Measurements from ENCODE around the gene NEU3.
A peak's percentile ranks its signal among the peaks of the same experiment; 100 is the strongest.
"Not testable (repeated sequence)": the region's sequence is repeated elsewhere in the genome, so short reads cannot be mapped to it uniquely, and the experiment has no call there.

The NEU3 gene

DNA sequence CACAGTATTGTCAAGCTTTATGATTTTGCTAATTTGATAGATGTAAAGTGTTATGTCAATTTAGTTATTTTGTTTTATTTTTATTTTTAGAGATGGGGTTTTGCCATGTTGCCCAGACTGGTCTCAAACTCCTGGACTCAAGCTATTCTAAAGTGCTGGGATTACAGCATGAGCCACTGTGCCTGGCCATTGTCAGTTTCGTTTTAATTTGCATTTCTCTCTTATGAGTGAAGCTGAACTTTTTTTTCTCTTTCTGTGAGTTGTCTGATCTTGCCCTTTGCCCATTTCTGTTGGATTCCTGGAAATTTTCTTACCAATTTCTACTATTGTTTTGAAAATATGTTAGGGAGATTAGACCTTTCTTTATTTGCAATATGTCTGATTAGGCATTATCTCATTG is 15.5 kb downstream of the NEU3 start:
- H3K4me3 ChIP-seq (ENCODE audit: low read length) = no peak overlapping the region
- TF ChIP-seq, protein P1, sequence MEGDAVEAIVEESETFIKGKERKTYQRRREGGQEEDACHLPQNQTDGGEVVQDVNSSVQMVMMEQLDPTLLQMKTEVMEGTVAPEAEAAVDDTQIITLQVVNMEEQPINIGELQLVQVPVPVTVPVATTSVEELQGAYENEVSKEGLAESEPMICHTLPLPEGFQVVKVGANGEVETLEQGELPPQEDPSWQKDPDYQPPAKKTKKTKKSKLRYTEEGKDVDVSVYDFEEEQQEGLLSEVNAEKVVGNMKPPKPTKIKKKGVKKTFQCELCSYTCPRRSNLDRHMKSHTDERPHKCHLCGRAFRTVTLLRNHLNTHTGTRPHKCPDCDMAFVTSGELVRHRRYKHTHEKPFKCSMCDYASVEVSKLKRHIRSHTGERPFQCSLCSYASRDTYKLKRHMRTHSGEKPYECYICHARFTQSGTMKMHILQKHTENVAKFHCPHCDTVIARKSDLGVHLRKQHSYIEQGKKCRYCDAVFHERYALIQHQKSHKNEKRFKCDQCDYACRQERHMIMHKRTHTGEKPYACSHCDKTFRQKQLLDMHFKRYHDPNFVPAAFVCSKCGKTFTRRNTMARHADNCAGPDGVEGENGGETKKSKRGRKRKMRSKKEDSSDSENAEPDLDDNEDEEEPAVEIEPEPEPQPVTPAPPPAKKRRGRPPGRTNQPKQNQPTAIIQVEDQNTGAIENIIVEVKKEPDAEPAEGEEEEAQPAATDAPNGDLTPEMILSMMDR (conservative IDR thresholded peaks at IDR 0.05; ENCODE audit: low read length) = no peak

DNA sequence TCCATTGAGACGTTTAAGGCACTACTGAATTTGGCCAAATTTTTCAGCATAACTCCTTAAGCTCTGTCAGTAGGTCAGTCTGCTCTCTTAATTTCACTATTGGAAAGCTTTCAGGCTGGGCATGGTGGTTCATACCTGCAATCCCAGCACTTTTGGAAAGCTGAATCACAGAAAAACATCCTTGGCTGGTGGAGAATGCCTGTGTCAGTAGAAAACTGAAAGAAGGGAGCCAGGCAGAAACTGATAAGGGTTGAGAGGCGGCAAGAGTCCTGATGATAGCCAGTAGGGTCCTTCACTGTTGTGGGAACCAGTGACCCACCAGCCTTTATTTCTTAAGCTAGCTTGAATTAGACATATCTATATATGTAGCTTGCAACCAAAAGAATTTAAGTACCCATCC is 22.6 kb downstream of the NEU3 start:
- TF ChIP-seq, protein P1 (conservative IDR thresholded peaks at IDR 0.05; ENCODE audit: low read length) = no peak
- no peak overlapping the region for H3K4me3 ChIP-seq (ENCODE audit: low read length)

More for the DNA sequence above, 15.5 kb downstream of the NEU3 start:
- no peak for DNase-seq (ENCODE audit: low read depth)

DNA sequence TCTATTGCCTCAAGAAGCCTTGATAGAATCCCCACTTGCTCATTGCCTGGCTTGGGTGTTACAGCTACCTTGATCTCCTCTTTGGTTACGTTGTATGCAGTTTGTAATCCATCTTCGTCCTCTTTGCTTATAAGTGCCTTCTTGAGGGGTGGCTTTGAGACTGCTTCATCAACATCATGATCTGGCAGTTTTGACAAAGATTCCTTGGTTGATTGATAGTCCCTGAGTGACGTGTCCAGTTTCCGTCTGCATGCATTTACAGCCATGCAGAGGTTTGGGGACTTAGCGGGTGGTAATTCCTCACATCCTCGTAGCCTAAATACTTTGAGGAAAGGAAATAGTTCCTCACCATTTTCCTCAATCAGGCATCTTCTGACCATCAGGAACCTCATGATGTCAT is 23.1 kb downstream of the NEU3 start:
- H3K4me3 ChIP-seq (ENCODE audit: low read length) = no peak overlapping the region
- TF ChIP-seq, protein P1 (conservative IDR thresholded peaks at IDR 0.05; ENCODE audit: low read length) = no peak
- no peak for DNase-seq (ENCODE audit: low read depth)

More for the DNA sequence above, 22.6 kb downstream of the NEU3 start:
- no peak for DNase-seq (ENCODE audit: low read depth)

DNA sequence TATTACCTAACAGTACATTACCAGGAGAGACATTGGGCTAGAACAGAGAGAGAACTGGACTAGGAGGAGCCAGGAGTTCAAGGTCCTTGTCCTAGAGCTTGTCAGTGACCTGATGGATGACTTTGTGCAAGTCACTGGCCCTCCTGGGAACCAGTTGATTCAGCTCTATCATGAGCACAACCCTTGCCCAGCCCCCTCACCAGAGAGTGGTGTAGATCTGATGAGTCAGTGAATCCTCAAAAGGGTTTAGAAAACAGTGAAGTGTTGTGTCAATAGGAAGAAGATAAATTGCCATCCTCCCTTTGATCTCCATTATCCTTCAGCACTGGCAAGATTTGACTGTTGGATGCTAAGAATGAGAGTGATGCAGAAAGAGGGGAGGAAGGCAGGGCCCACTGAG is 24.3 kb downstream of the NEU3 start:
- no peak overlapping the region for H3K4me3 ChIP-seq (ENCODE audit: low read length)
- TF ChIP-seq, protein P1 (conservative IDR thresholded peaks at IDR 0.05; ENCODE audit: low read length) = no peak
- DNase-seq (ENCODE audit: low read depth) = peak; percentile 20

DNA sequence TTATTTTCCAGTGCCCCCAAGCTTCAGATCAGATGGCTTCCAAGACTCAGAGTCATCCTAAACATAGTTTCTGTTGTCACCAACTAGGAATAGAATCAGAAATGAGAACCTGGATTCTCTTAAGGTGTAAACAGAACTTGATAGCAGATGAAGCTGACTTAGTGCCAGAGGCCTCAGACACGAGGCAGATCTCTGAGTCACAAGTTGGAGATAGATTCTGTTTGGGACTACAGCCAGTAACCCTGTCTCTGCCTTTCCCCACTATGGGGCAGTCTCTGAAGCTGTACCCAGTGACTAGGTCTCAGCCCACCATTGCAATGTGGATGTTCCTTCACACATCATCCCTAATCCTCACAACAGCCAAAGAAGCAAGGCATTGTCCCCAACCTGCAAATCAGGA is 25.4 kb downstream of the NEU3 start:
- no peak overlapping the region for H3K4me3 ChIP-seq (ENCODE audit: low read length)
- peak; percentile 86 for DNase-seq (ENCODE audit: low read depth)
- TF ChIP-seq, protein P1 (conservative IDR thresholded peaks at IDR 0.05; ENCODE audit: low read length) = peak; percentile 53

DNA sequence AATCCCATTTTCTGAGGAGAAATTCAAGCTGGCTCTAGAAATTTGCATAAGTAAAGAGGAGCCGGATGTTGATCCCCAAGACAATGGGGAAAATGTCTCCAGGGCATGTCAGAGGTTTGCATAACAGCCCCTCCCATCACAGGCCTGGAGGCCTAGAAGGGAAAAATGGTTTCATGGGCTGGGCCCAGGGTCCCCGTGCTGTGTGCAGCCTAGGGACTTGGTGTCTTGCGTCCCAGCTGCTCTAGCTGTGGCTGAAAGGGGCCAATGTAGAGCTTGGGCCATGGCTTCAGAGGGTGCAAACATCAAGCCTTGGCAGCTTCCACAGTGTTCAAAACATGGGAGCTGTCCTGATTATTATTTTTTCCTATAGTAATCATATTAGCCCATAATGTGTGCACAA is 30.5 kb downstream of the NEU3 start:
- DNase-seq (ENCODE audit: low read depth); H3K4me3 ChIP-seq (ENCODE audit: low read length): not testable (repeated sequence)

DNA sequence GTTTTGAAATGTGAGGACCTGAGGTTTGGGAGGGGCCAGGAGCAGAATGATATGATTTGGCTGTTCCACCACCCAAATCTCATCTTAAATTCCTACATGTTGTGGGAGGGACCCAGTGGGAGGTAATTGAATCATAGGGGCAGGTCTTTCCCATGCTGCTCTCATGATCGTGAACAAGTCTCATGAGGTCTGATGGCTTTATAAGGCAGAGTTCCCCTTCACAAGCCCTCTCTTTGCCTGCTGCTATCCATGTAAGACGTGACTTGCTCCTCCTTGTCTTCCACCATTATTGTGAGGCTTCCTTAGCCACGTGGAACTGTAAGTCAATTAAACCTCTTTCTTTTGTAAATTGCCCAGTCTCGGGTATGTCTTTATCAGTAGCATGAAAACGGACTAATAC is 31.6 kb downstream of the NEU3 start:
- not testable (repeated sequence) for H3K4me3 ChIP-seq (ENCODE audit: low read length); DNase-seq (ENCODE audit: low read depth)

DNA sequence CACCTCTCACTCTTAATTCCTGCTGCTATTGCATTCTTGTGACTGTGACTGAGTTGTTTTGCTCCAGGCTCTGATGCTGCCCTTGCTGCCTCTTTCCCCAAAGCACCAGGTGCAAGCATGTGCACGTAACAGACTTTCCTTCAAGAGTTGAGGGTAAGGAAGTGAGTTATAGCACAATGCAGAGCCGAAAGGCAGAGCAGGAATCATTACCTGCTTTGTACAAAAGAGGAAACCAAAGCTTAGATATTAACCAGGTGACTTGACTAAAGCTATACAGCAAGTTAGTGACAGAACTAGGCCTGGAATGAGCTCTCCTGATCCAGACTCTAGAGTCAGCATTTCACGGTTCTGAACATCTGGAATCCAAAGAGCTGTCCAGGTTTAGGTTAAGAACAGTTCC is 33.6 kb downstream of the NEU3 start:
- DNase-seq (ENCODE audit: low read depth) = no peak
- TF ChIP-seq, protein P1 (conservative IDR thresholded peaks at IDR 0.05; ENCODE audit: low read length) = no peak
- H3K4me3 ChIP-seq (ENCODE audit: low read length) = no peak overlapping the region

Data from AG10803 (cell line).